Body of pancreas (tissue), 4 donors: ENCODE measurements around the gene CLEC3B. TPM values are rescaled to one million over a fixed set of nuclear protein-coding genes. Genes with fewer than 3 reads are reported as not detected.

Experiments
- ATAC-seq: fragments of 150-250 bp; one replicate; pipeline ENCODE4 v1.9.1; 2016
- DNase-seq, 4 donors: peaks; one replicate each; pipeline ENCODE4 v3.0.0-alpha.2; 2019
- H3K27ac ChIP-seq, 4 donors: fragments of 200-600 bp; sonication (generic); 1 replicate in 3 of 4; 2 replicates in 1 of 4; pipeline versions ENCODE4 v1.5.1 to v1.6.1; 2016 to 2019; ENCODE audit warnings: mild to moderate bottlenecking in 1 of 4, mixed read lengths in 1 of 4, moderate library complexity in 1 of 4
- H3K27me3 ChIP-seq, 2 donors: fragments of 200-600 bp; sonication (generic); one replicate each; pipeline ENCODE4 v1.6.0; 2016; ENCODE audit warnings: mild to moderate bottlenecking in 1 of 2
- H3K36me3 ChIP-seq, 2 donors: fragments of 200-600 bp; sonication (generic); replicated peaks in 1 of 2; 2 replicates each; pipeline ENCODE4 v1.5.1; 2016; ENCODE audit warnings: low read depth in 2 of 2; ENCODE audit not compliant: insufficient read depth in 1 of 2
- H3K4me1 ChIP-seq: fragments of 200-600 bp; sonication (generic); one replicate; pipeline ENCODE4 v1.6.0; 2016
- H3K4me3 ChIP-seq, 2 donors: fragments of 200-600 bp; sonication (generic); 1 replicate in 1 of 2; 2 replicates in 1 of 2; pipeline ENCODE4 v1.5.1; 2016 to 2019
- H3K9me3 ChIP-seq, 3 donors: fragments of 200-600 bp; sonication (generic); 1 replicate in 2 of 3; 2 replicates in 1 of 3; pipeline ENCODE4 v1.5.1; 2016
- POLR2A ChIP-seq, 3 donors: fragments of 450-650 bp; IDR thresholded peaks; one replicate each; pipeline ENCODE4 v1.6.1; 2016; ENCODE audit warnings: antibody characterized with exemption in 3 of 3, mild to moderate bottlenecking in 2 of 3
- WGBS, 2 donors: methylation state at CpG; one replicate each; pipeline ENCODE4 v1.1.5; 2017; 5-methylcytosine and 5-hydroxymethylcytosine counted together
- intact Hi-C: fragments of 100-400 bp; cut with DNase I; formaldehyde crosslinking; loops from one replicate; pipeline ENCODE4 v1.15.1; 2023
- total RNA-seq, 2 donors: library from RNA; depleted of rRNA; stranded (reverse); fragments of >200 nt; gene quantifications; one replicate each; pipeline ENCODE4 v1.1.0, GENCODE V29; 2016
- TF ChIP-seq, protein P1 (sequence below), 7 experiments: fragments of 450-650 bp in 4 of 7; fragments of 200-600 bp in 3 of 7; sonication (generic) in 3 of 7; IDR thresholded peaks; one replicate each; pipeline ENCODE4 v1.5.1; 2016 to 2019; ENCODE audit warnings: antibody characterized with exemption in 7 of 7

The CLEC3B gene
- total RNA-seq, 2 donors from 2014 or later = 4.9 to 22.1 TPM

DNA sequence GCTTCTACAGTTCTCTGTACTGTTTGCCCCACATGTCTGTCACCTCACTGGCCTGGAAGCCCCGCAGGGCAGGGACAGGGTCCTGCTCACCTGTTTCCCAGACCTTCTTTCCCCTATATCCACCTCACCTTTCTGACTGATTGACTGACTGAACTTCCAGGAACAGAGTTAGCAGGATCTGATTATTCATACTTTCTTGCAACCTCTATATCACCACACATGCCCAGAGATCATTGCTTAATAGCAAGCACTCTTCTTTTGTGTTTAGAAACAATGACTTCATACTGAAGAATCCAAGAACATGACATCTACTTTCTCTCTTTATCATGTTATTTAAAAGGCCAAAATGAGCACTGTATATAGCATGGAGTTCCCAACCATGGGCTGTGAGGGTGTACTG lies 18.0 kb upstream of the CLEC3B start:
- 100% methylated on average over 1 of the region's 1 CpG for WGBS, 2 donors
- Histone ChIP-seq H3K27me3 (no peaks in the 10 kb centered on the region), H3K27ac (no peak overlapping the region), H3K9me3 (no peaks in the 10 kb centered on the region), H3K4me3 (no peak overlapping the region), H3K4me1 (no peaks in the 10 kb centered on the region), H3K36me3 (peaks cover 0 to 11% of the 10 kb centered on the region in 2 donors)
- no peak for ATAC-seq
- no peak for DNase-seq
- intact Hi-C loops = no loop called here
- no peak for TF ChIP-seq POLR2A (IDR thresholded peaks at IDR 0.05)
- TF ChIP-seq, protein P1, sequence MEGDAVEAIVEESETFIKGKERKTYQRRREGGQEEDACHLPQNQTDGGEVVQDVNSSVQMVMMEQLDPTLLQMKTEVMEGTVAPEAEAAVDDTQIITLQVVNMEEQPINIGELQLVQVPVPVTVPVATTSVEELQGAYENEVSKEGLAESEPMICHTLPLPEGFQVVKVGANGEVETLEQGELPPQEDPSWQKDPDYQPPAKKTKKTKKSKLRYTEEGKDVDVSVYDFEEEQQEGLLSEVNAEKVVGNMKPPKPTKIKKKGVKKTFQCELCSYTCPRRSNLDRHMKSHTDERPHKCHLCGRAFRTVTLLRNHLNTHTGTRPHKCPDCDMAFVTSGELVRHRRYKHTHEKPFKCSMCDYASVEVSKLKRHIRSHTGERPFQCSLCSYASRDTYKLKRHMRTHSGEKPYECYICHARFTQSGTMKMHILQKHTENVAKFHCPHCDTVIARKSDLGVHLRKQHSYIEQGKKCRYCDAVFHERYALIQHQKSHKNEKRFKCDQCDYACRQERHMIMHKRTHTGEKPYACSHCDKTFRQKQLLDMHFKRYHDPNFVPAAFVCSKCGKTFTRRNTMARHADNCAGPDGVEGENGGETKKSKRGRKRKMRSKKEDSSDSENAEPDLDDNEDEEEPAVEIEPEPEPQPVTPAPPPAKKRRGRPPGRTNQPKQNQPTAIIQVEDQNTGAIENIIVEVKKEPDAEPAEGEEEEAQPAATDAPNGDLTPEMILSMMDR (IDR thresholded peaks at IDR 0.05) = no peak

- intact Hi-C loops = no loop called here
- Histone ChIP-seq H3K4me3 (no peak overlapping the region), H3K9me3 (no peaks in the 10 kb centered on the region), H3K27ac (no peak overlapping the region), H3K27me3 (no peaks in the 10 kb centered on the region), H3K4me1 (no peaks in the 10 kb centered on the region), H3K36me3 (peaks cover 0 to 7% of the 10 kb centered on the region in 2 donors)
- no peak for ATAC-seq
- DNase-seq = no peak
- TF ChIP-seq, protein P1 (IDR thresholded peaks at IDR 0.05) = no peak
- TF ChIP-seq POLR2A (IDR thresholded peaks at IDR 0.05) = no peak
- 95 to 100% methylated on average over 1 of the region's 1 CpG for WGBS, 2 donors
Measured at GRCh38 chr3:45009868-45010267, 16.2 kb upstream of the CLEC3B start.

GRCh38 chr3:45010811-45011333 lies 15.2 kb upstream of the CLEC3B start:
- DNase-seq = no peak
- H3K4me3 ChIP-seq = no peak overlapping the region
- intact Hi-C loops = no loop called here
- no peaks in the 10 kb centered on the region for H3K9me3 ChIP-seq
- peaks cover 0 to 5% of the 10 kb centered on the region in 2 donors for H3K36me3 ChIP-seq
- ATAC-seq = no peak
- no peak for TF ChIP-seq POLR2A (IDR thresholded peaks at IDR 0.05)
- TF ChIP-seq, protein P1 (IDR thresholded peaks at IDR 0.05) = no peak
- H3K27me3 ChIP-seq = no peaks in the 10 kb centered on the region
- no peaks in the 10 kb centered on the region for H3K4me1 ChIP-seq
- WGBS, 2 donors = 86 to 89% methylated on average over 3 of the region's 3 CpGs
- peak overlapping the region in 1 of 4 donors; percentile 45 for H3K27ac ChIP-seq

DNA sequence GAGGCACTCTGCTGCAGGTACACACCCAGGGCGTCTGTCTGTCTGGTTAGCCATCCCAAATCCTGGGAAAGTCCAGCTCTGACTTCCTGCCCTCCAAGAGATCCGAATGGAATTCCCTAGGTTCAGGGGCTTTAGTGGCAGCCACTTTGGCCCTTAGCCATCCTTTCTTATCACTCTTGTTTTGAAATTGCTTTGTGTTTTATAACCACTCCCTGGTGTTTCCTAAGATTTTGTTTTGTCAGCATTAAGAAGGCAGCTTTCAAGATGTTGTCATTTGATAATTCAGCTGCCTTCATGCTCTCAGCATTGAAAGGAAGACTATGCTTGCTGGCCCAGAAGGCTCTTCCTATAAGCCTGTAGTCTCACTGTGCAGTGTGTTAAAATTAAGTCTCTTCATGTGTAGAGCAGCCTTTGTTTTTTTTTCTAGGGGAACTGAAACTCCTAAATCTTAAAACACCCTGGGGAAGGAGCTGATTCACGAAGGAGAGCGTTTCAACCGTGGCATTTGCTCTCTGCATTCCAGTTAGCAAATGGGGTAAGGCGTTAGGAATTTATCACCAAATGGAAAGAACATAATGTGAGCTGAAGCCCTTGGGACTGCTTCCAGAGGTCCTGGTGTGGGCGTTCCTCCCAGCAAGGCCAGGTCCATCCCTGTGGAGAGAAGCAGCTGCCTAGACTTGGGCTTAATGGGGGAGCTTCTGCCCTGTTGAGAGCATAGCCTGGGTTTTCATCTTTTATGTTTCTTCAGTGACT lies 14.2 kb upstream of the CLEC3B start:
- peak overlapping the region in 2 of 4 donors; percentile 6 to 45 for H3K27ac ChIP-seq
- WGBS, 2 donors = 50% methylated on average over 7 of the region's 7 CpGs
- H3K4me1 ChIP-seq = no peaks in the 10 kb centered on the region

More for the DNA sequence above, 14.2 kb upstream of the CLEC3B start:
- no peaks in the 10 kb centered on the region for H3K9me3 ChIP-seq
- peak; percentile 47 for ATAC-seq
- intact Hi-C loops = no loop called here
- DNase-seq = peak in 2 of 4 donors; percentile 32 to 59
- no peak for TF ChIP-seq POLR2A (IDR thresholded peaks at IDR 0.05)
- TF ChIP-seq, protein P1 (IDR thresholded peaks at IDR 0.05) = no peak
- peaks cover 0 to 5% of the 10 kb centered on the region in 2 donors for H3K36me3 ChIP-seq
- H3K27me3 ChIP-seq = no peaks in the 10 kb centered on the region
- H3K4me3 ChIP-seq = no peak overlapping the region
